GM12892 (cell line): Measurements from ENCODE around the gene BAIAP2L2.

Source experiments
- DNase-seq: peaks from one replicate; pipeline ENCODE4 v3.0.0; 2011; ENCODE audit not compliant: insufficient read length
- FAIRE-seq: peaks from 2 replicates; lab custom pipeline; 2011; peaks lifted over from hg19 to GRCh38; lab: Jason Lieb, UNC
- POLR2A ChIP-seq: IDR thresholded peaks from 2 replicates; pipeline ENCODE4 v1.6.1; 2011; ENCODE audit warnings: low read depth, low read length, control low read depth
- POLR2AphosphoS5 ChIP-seq: IDR thresholded peaks from 2 replicates; pipeline ENCODE4 v1.6.1; 2011; ENCODE audit warnings: low read depth, low read length, control low read depth
- TAF1 ChIP-seq: IDR thresholded peaks from 2 replicates; pipeline ENCODE4 v1.6.1; 2011; ENCODE audit warnings: low read depth, mild to moderate bottlenecking, control low read depth, low read length, borderline replicate concordance

The BAIAP2L2 gene

GRCh38 chr22:38112381-38112780 is 1.9 kb upstream of the BAIAP2L2 start:
- FAIRE-seq (no peak), DNase-seq (no peak)
- no peak for TF ChIP-seq TAF1
- no peak for TF ChIP-seq POLR2AphosphoS5
- no peak for TF ChIP-seq POLR2A

GRCh38 chr22:38111925-38112355 is 1.5 kb upstream of the BAIAP2L2 start:
- DNase-seq (no peak), FAIRE-seq (no peak)
- no peak for TF ChIP-seq POLR2AphosphoS5
- no peak for TF ChIP-seq TAF1
- no peak for TF ChIP-seq POLR2A

- DNase-seq (no peak), FAIRE-seq (no peak)
Observed at GRCh38 chr22:38110863-38111852, 674 bp upstream of the BAIAP2L2 start.

GRCh38 chr22:38109371-38110001 is 998 bp downstream of the BAIAP2L2 start:
- DNase-seq (no peak), FAIRE-seq (no peak)
- TF ChIP-seq POLR2A (no peak), POLR2AphosphoS5 (no peak), TAF1 (no peak)

More at GRCh38 chr22:38110863-38111852, 674 bp upstream of the BAIAP2L2 start:
- TF ChIP-seq POLR2AphosphoS5 (no peak), TAF1 (no peak), POLR2A (no peak)

GRCh38 chr22:38108561-38109319 is 1.7 kb downstream of the BAIAP2L2 start:
- DNase-seq, result no peak
- no peak for FAIRE-seq
- TF ChIP-seq POLR2A, result no peak
- TF ChIP-seq POLR2AphosphoS5, result no peak
- no peak for TF ChIP-seq TAF1

- no peak for TF ChIP-seq TAF1
- FAIRE-seq (no peak), DNase-seq (no peak)
Observed at GRCh38 chr22:38107692-38108515, 2.6 kb downstream of the BAIAP2L2 start.

- TF ChIP-seq POLR2AphosphoS5 (no peak), TAF1 (no peak), POLR2A (no peak)
- FAIRE-seq (no peak), DNase-seq (no peak)
Observed at GRCh38 chr22:38106814-38107578, 3.5 kb downstream of the BAIAP2L2 start.

GRCh38 chr22:38104084-38104483 is 6.4 kb downstream of the BAIAP2L2 start:
- FAIRE-seq (no peak), DNase-seq (no peak)
- TF ChIP-seq POLR2AphosphoS5 (no peak), TAF1 (no peak), POLR2A (no peak)

GRCh38 chr22:38103641-38104040 is 6.8 kb downstream of the BAIAP2L2 start:
- FAIRE-seq (no peak), DNase-seq (no peak)
- no peak for TF ChIP-seq POLR2AphosphoS5
- TF ChIP-seq POLR2A, result no peak
- no peak for TF ChIP-seq TAF1
